RPMI8226 (cell line): ENCODE measurements around the gene RHOXF2.

Experiments
- DNase-seq: peaks from one replicate; pipeline ENCODE4 v3.0.0-alpha.2; 2015

Gene RHOXF2

GRCh38 chrX:120205816-120206753 lies 47.7 kb downstream of the RHOXF2 start:
- no peak for DNase-seq

- no peak for DNase-seq
These were observed 48.7 kb downstream of the RHOXF2 start for GRCh38 chrX:120207009-120207605.

GRCh38 chrX:120213438-120214265 lies 55.2 kb downstream of the RHOXF2 start:
- DNase-seq, result peak; percentile 64
